ENCODE measurements around the gene PALM2AKAP2.

DNA sequence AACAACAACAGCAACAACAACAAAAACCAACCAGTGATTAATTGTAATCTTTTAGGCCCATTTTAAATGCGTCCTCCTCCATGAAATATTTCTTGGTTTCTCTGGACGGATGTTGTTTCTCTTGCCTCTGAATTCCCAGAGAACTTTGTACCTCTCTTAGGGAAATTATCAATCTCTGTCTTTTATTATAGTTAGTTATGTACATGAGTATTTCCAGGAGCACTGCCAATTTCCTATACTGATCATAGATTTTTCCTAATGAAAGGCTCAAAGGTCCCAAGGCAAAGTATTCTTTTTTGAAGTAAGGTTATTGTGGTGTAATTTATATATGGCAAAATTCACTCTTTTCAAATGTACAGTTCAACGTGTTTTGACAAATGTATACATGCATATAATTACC lies 20.4 kb upstream of the PALM2AKAP2 start:
- TF ChIP-seq EZH2phosphoT487 (IDR thresholded peaks at IDR 0.05; ENCODE audit: unreplicated experiment): no peak
- TF ChIP-seq, protein P1, sequence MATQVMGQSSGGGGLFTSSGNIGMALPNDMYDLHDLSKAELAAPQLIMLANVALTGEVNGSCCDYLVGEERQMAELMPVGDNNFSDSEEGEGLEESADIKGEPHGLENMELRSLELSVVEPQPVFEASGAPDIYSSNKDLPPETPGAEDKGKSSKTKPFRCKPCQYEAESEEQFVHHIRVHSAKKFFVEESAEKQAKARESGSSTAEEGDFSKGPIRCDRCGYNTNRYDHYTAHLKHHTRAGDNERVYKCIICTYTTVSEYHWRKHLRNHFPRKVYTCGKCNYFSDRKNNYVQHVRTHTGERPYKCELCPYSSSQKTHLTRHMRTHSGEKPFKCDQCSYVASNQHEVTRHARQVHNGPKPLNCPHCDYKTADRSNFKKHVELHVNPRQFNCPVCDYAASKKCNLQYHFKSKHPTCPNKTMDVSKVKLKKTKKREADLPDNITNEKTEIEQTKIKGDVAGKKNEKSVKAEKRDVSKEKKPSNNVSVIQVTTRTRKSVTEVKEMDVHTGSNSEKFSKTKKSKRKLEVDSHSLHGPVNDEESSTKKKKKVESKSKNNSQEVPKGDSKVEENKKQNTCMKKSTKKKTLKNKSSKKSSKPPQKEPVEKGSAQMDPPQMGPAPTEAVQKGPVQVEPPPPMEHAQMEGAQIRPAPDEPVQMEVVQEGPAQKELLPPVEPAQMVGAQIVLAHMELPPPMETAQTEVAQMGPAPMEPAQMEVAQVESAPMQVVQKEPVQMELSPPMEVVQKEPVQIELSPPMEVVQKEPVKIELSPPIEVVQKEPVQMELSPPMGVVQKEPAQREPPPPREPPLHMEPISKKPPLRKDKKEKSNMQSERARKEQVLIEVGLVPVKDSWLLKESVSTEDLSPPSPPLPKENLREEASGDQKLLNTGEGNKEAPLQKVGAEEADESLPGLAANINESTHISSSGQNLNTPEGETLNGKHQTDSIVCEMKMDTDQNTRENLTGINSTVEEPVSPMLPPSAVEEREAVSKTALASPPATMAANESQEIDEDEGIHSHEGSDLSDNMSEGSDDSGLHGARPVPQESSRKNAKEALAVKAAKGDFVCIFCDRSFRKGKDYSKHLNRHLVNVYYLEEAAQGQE (IDR thresholded peaks at IDR 0.05; ENCODE audit: unreplicated experiment): no peak
- TF ChIP-seq, protein P2, sequence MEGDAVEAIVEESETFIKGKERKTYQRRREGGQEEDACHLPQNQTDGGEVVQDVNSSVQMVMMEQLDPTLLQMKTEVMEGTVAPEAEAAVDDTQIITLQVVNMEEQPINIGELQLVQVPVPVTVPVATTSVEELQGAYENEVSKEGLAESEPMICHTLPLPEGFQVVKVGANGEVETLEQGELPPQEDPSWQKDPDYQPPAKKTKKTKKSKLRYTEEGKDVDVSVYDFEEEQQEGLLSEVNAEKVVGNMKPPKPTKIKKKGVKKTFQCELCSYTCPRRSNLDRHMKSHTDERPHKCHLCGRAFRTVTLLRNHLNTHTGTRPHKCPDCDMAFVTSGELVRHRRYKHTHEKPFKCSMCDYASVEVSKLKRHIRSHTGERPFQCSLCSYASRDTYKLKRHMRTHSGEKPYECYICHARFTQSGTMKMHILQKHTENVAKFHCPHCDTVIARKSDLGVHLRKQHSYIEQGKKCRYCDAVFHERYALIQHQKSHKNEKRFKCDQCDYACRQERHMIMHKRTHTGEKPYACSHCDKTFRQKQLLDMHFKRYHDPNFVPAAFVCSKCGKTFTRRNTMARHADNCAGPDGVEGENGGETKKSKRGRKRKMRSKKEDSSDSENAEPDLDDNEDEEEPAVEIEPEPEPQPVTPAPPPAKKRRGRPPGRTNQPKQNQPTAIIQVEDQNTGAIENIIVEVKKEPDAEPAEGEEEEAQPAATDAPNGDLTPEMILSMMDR (conservative IDR thresholded peaks at IDR 0.05; ENCODE audit: low read depth in 2 of 2): no peak

All from GM23338 (cell line).